Astrocyte (in vitro differentiated cells and primary cell): ENCODE results near the gene DOCK11.

ENCODE experiments used
- CTCF ChIP-seq: IDR thresholded peaks from 2 replicates; pipeline ENCODE4 v1.5.1; 2011; ENCODE audit warnings: low read depth, mild to moderate bottlenecking, inconsistent platforms, low read length, moderate library complexity; ENCODE audit not compliant: insufficient read depth
- EZH2 ChIP-seq: IDR thresholded peaks from 2 replicates; pipeline ENCODE4 v1.6.1; 2012; ENCODE audit warnings: mild to moderate bottlenecking, low read length, inconsistent platforms; ENCODE audit not compliant: insufficient read depth

GRCh38 chrX:118693843-118694242 is 198.2 kb downstream of the DOCK11 start:
- no peak for TF ChIP-seq CTCF
- no peak for TF ChIP-seq EZH2
